Gastrocnemius medialis (tissue), 4 donors: ENCODE measurements around the gene GRM8. TPM values are rescaled to one million over a fixed set of nuclear protein-coding genes. Genes with fewer than 3 reads are reported as not detected.
"Not testable (repeated sequence)": the region's sequence is repeated elsewhere in the genome, so short reads cannot be mapped to it uniquely, and the experiment has no call there.

Experiments
- ATAC-seq, 2 donors: fragments of 150-250 bp; one replicate each; pipeline ENCODE4 v1.9.1; 2016
- DNase-seq, 2 donors: peaks; one replicate each; pipeline ENCODE4 v3.0.0-alpha.2; 2019
- H3K27ac ChIP-seq, 4 donors: fragments of 200-600 bp; sonication (generic); 1 replicate in 1 of 4; 2 replicates in 3 of 4; pipeline ENCODE4 v1.5.1; 2016 to 2018; ENCODE audit warnings: mild to moderate bottlenecking in 2 of 4, moderate library complexity in 1 of 4
- H3K27me3 ChIP-seq, 3 donors: fragments of 200-600 bp; sonication (generic) in 2 of 3; 1 replicate in 1 of 3; 2 replicates in 2 of 3; pipeline versions ENCODE4 v1.5.1 to v1.6.0; 2016 to 2019; ENCODE audit warnings: mild to moderate bottlenecking in 1 of 3, moderate library complexity in 1 of 3
- H3K36me3 ChIP-seq, 2 donors: fragments of 200-600 bp; sonication (generic) in 1 of 2; one replicate each; pipeline ENCODE4 v1.5.1; 2017 to 2018
- H3K4me1 ChIP-seq, 2 donors: fragments of 200-600 bp; sonication (generic) in 1 of 2; one replicate each; pipeline ENCODE4 v1.5.1; 2016 to 2017; ENCODE audit warnings: mild to moderate bottlenecking in 2 of 2
- H3K4me3 ChIP-seq, 4 donors: fragments of 200-600 bp; sonication (generic) in 3 of 4; 1 replicate in 1 of 4; 2 replicates in 3 of 4; pipeline ENCODE4 v1.5.1; 2016 to 2019; ENCODE audit warnings: mild to moderate bottlenecking in 2 of 4
- H3K9me3 ChIP-seq, 3 donors: fragments of 200-600 bp; sonication (generic) in 2 of 3; 1 replicate in 1 of 3; 2 replicates in 2 of 3; pipeline ENCODE4 v1.5.1; 2016 to 2019
- CTCF ChIP-seq, 5 experiments: fragments of 450-650 bp in 3 of 5; fragments of 200-600 bp in 2 of 5; sonication (generic) in 2 of 5; IDR thresholded peaks in 4 of 5; conservative IDR thresholded peaks in 1 of 5; 1 replicate in 4 of 5; 2 replicates in 1 of 5; pipeline ENCODE4 v1.5.1; 2016 to 2019; ENCODE audit warnings: antibody characterized with exemption in 5 of 5, mild to moderate bottlenecking in 3 of 5, moderate library complexity in 3 of 5
- POLR2A ChIP-seq, 2 donors: fragments of 450-650 bp; IDR thresholded peaks; one replicate each; pipeline ENCODE4 v1.6.1; 2017; ENCODE audit warnings: antibody characterized with exemption in 2 of 2, mild to moderate bottlenecking in 2 of 2, moderate library complexity in 2 of 2
- in situ Hi-C, 4 donors: fragments of 200-750 bp; cut with MboI; loops; one replicate each; pipeline versions ENCODE4 v1.15.0 to v1.8.0; 2017; ENCODE audit warnings: low sequenced_read_pairs in 4 of 4
- intact Hi-C: fragments of 100-400 bp; cut with DNase I; formaldehyde crosslinking; loops from one replicate; pipeline ENCODE4 v1.15.1; 2023; ENCODE audit warnings: low total_unique reads
- total RNA-seq, 4 donors: library from RNA; depleted of rRNA; stranded (reverse); fragments of >200 nt; gene quantifications; one replicate each; pipeline versions ENCODE4 v1.1.0 to v1.2.3, GENCODE V29; 2016

Gene GRM8
- total RNA-seq, 4 donors from 2014 or later = not detected

- Histone ChIP-seq H3K27ac (no peak overlapping the region), H3K4me1 (no peaks in the 10 kb centered on the region), H3K9me3 (no peaks in the 10 kb centered on the region), H3K27me3 (no peaks in the 10 kb centered on the region), H3K4me3 (no peak overlapping the region), H3K36me3 (no peaks in the 10 kb centered on the region)
- TF ChIP-seq CTCF (IDR thresholded peaks at IDR 0.05 in 4 of 5, conservative IDR thresholded peaks at IDR 0.05 in 1 of 5) (no peak), POLR2A (IDR thresholded peaks at IDR 0.05) (no peak)
- DNase-seq (no peak), ATAC-seq (no peak)
- intact Hi-C loops = no loop called here
- in situ Hi-C loops = no loop called here
Measured at GRCh38 chr7:126838194-126838593, 414.5 kb downstream of the GRM8 start.

GRCh38 chr7:126831241-126831640, 421.5 kb downstream of the GRM8 start:
- in situ Hi-C loops, H3K4me3 ChIP-seq, DNase-seq, H3K4me1 ChIP-seq, H3K36me3 ChIP-seq, H3K27ac ChIP-seq, H3K27me3 ChIP-seq, H3K9me3 ChIP-seq, ATAC-seq, intact Hi-C loops: not testable (repeated sequence)

GRCh38 chr7:126820925-126821324, 431.8 kb downstream of the GRM8 start:
- no peak for DNase-seq
- Histone ChIP-seq H3K9me3 (no peaks in the 10 kb centered on the region), H3K27me3 (no peaks in the 10 kb centered on the region), H3K27ac (no peak overlapping the region), H3K36me3 (no peaks in the 10 kb centered on the region), H3K4me3 (no peak overlapping the region), H3K4me1 (no peaks in the 10 kb centered on the region)
- in situ Hi-C loops (no loop called here), intact Hi-C loops (no loop called here)
- TF ChIP-seq POLR2A (IDR thresholded peaks at IDR 0.05) = no peak
- no peak for TF ChIP-seq CTCF (IDR thresholded peaks at IDR 0.05 in 4 of 5, conservative IDR thresholded peaks at IDR 0.05 in 1 of 5)
- ATAC-seq = no peak

- Histone ChIP-seq H3K27ac (no peak overlapping the region), H3K4me3 (no peak overlapping the region), H3K27me3 (no peaks in the 10 kb centered on the region), H3K36me3 (no peaks in the 10 kb centered on the region), H3K4me1 (no peaks in the 10 kb centered on the region), H3K9me3 (no peaks in the 10 kb centered on the region)
- no peak for ATAC-seq
- TF ChIP-seq POLR2A (IDR thresholded peaks at IDR 0.05) = no peak
- no peak for TF ChIP-seq CTCF (IDR thresholded peaks at IDR 0.05 in 4 of 5, conservative IDR thresholded peaks at IDR 0.05 in 1 of 5)
- in situ Hi-C loops (no loop called here), intact Hi-C loops (no loop called here)
- DNase-seq = no peak
Measured at GRCh38 chr7:126819197-126819484, 433.6 kb downstream of the GRM8 start.

- Histone ChIP-seq H3K4me3 (no peak overlapping the region), H3K36me3 (no peaks in the 10 kb centered on the region), H3K9me3 (no peaks in the 10 kb centered on the region), H3K27ac (no peak overlapping the region), H3K27me3 (no peaks in the 10 kb centered on the region), H3K4me1 (no peaks in the 10 kb centered on the region)
- intact Hi-C loops (no loop called here), in situ Hi-C loops (no loop called here)
- no peak for TF ChIP-seq CTCF (IDR thresholded peaks at IDR 0.05 in 4 of 5, conservative IDR thresholded peaks at IDR 0.05 in 1 of 5)
- no peak for TF ChIP-seq POLR2A (IDR thresholded peaks at IDR 0.05)
- DNase-seq (no peak), ATAC-seq (no peak)
Measured at GRCh38 chr7:126818393-126819196, 434.1 kb downstream of the GRM8 start.
